GM12875 (cell line): Measurements from ENCODE around the gene SMAD3.

ENCODE experiments used
- H3K4me3 ChIP-seq: one replicate; pipeline ENCODE4 v1.5.1; 2011; ENCODE audit warnings: low read depth, low read length, control low read depth
- TF ChIP-seq, protein P1 (sequence below): IDR thresholded peaks from 2 replicates; pipeline ENCODE4 v1.5.1; 2011; ENCODE audit warnings: low read depth, mild to moderate bottlenecking, control low read depth, inconsistent platforms, low read length, moderate library complexity, borderline replicate concordance; ENCODE audit not compliant: insufficient read depth

Gene SMAD3

DNA sequence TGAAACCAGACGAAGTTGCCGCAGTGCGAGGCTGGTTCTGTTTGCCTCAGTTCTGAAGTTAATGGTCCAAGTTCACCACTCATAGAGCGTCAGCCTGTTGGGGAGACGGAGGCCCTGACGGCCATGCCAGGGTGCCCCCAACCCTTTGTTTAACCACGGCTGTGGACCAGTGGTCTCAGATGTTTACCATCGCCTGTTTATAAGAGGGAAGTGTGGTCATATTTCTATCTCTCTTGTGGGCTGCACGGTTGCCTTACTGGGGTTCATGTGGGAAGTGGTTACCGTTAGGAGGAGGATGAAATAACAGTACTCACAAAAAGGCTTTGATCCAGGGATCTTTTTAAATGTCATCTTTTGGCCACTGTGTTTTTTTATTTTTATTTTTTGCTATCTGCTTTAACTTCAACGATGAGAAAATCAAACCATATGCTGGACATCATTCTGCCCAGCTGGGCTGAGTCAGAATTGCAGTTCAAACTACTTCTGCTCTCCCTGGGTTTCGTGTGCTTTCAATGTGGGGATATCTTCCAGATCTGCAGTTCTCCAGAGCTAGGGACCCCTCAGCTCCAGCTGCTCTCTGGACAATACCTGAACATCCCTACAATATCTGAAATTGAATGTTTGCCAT is 17.8 kb downstream of the SMAD3 start:
- H3K4me3 ChIP-seq, result peak overlapping the region; percentile 21
- TF ChIP-seq, protein P1, sequence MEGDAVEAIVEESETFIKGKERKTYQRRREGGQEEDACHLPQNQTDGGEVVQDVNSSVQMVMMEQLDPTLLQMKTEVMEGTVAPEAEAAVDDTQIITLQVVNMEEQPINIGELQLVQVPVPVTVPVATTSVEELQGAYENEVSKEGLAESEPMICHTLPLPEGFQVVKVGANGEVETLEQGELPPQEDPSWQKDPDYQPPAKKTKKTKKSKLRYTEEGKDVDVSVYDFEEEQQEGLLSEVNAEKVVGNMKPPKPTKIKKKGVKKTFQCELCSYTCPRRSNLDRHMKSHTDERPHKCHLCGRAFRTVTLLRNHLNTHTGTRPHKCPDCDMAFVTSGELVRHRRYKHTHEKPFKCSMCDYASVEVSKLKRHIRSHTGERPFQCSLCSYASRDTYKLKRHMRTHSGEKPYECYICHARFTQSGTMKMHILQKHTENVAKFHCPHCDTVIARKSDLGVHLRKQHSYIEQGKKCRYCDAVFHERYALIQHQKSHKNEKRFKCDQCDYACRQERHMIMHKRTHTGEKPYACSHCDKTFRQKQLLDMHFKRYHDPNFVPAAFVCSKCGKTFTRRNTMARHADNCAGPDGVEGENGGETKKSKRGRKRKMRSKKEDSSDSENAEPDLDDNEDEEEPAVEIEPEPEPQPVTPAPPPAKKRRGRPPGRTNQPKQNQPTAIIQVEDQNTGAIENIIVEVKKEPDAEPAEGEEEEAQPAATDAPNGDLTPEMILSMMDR, result no peak

- no peak overlapping the region for H3K4me3 ChIP-seq
- TF ChIP-seq, protein P1, result no peak
Observed at GRCh38 chr15:67084561-67084960, 19.2 kb downstream of the SMAD3 start.

- peak overlapping the region; percentile 15 for H3K4me3 ChIP-seq
- TF ChIP-seq, protein P1, result no peak
Observed at GRCh38 chr15:67085237-67085817, 19.9 kb downstream of the SMAD3 start.

GRCh38 chr15:67085818-67086636 is 20.6 kb downstream of the SMAD3 start:
- TF ChIP-seq, protein P1, result no peak
- H3K4me3 ChIP-seq, result peak overlapping the region; percentile 37

DNA sequence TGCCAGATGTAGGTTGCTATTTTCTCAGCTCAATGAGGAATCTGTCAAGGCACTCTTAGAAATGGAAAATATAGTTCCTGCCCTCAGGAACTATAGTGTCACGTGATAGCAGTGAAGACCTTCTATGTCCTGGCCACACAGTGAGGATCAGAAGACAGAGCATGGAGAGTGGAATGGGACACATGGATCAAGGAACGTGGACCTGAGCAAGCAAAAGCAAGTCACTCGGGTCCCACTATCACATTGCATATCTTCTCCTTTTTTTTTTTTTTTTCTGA is 21.2 kb downstream of the SMAD3 start:
- no peak overlapping the region for H3K4me3 ChIP-seq
- TF ChIP-seq, protein P1, result no peak

- TF ChIP-seq, protein P1, result no peak
- no peak overlapping the region for H3K4me3 ChIP-seq
Observed at GRCh38 chr15:67087507-67088172, 22.2 kb downstream of the SMAD3 start.
